RWPE1 (cell line): ENCODE results near the gene OIT3.
"Not testable (repeated sequence)": the region's sequence is repeated elsewhere in the genome, so short reads cannot be mapped to it uniquely, and the experiment has no call there.

Experiments
- CTCF ChIA-PET: fragments of 350-600 bp; sonication (Branson Sonifier 250); formaldehyde crosslinking; extraction: SDS; loops from one replicate; lab custom pipeline; 2021; lab: Yijun Ruan, JAX
- POLR2A ChIA-PET: fragments of 400-600 bp; formaldehyde crosslinking; extraction: SDS; loops from one replicate; lab custom pipeline; 2020; ENCODE audit warnings: antibody characterized with exemption; ENCODE audit not compliant: low non-redundant PET; lab: Yijun Ruan, JAX
- DNase-seq: peaks from one replicate; pipeline ENCODE4 v3.0.0; 2012; ENCODE audit warnings: low spot score
- H3K27ac ChIP-seq: fragments of 450-650 bp; 2 replicates; pipeline ENCODE4 v1.5.1; 2017
- TF ChIP-seq, protein P1 (sequence below): fragments of 450-650 bp; conservative IDR thresholded peaks from 2 replicates; pipeline ENCODE4 v1.5.1; 2017; ENCODE audit warnings: low read depth, mild to moderate bottlenecking

The OIT3 gene

DNA sequence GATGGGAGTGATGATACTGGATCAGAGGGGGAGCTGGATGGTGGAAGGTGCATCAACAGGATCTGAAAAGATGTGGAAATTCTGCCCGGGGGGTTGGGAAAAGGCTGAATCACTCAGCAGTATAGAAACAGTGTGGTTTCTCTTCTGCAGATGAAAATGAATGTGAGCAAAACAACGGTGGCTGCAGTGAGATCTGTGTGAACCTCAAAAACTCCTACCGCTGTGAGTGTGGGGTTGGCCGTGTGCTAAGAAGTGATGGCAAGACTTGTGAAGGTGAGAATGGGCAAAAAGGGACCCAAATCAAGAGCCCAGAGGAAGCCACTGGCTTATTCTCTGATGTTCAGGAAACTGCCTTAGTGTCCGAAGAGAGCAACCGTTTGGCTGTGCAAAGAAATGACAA lies 12.9 kb downstream of the OIT3 start:
- H3K27ac ChIP-seq, result no peak overlapping the region
- POLR2A ChIA-PET, result no interaction called here
- CTCF ChIA-PET, result no interaction called here
- TF ChIP-seq, protein P1, sequence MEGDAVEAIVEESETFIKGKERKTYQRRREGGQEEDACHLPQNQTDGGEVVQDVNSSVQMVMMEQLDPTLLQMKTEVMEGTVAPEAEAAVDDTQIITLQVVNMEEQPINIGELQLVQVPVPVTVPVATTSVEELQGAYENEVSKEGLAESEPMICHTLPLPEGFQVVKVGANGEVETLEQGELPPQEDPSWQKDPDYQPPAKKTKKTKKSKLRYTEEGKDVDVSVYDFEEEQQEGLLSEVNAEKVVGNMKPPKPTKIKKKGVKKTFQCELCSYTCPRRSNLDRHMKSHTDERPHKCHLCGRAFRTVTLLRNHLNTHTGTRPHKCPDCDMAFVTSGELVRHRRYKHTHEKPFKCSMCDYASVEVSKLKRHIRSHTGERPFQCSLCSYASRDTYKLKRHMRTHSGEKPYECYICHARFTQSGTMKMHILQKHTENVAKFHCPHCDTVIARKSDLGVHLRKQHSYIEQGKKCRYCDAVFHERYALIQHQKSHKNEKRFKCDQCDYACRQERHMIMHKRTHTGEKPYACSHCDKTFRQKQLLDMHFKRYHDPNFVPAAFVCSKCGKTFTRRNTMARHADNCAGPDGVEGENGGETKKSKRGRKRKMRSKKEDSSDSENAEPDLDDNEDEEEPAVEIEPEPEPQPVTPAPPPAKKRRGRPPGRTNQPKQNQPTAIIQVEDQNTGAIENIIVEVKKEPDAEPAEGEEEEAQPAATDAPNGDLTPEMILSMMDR, result no peak
- no peak for DNase-seq

DNA sequence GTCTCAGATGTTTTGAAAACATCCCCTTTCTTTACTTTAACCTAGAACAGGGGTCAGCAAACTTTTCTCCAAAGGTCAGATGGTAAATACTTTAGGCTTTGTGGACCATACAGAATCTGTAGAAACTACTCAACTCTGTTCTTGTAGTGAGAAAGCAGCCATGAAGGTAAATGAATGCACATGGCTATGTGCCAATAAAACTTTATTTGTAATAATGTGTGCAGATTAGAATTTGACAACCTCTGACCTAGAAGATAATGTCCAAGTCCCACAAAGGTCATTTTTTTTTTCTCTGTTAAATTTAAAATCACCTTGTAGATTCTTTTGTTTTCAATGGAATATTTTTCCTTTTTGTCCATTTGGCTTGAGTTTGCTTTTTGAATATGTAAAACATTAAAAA lies 17.2 kb downstream of the OIT3 start:
- no peak overlapping the region for H3K27ac ChIP-seq
- ChIA-PET CTCF (no interaction called here), POLR2A (no interaction called here)
- TF ChIP-seq, protein P1, result no peak
- DNase-seq, result no peak

DNA sequence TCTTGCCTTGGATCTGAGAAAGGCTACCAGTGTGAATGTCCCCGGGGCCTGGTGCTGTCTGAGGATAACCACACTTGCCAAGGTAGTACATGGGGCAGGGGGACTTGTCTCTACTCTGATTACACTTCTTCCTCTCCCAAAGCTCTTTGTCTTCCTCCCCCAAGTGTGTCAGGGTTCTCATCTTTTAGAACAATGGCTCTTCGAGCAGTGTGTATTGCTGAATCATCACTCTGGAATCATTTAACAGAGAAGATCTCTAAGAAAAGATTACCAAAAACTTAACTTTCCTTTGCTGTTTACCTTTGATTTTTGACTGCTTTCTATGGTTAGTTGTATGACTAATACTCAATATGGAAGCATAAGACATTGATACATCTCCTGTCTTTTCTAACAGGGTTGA lies 18.2 kb downstream of the OIT3 start:
- TF ChIP-seq, protein P1, result no peak
- POLR2A ChIA-PET, result no interaction called here
- H3K27ac ChIP-seq, result no peak overlapping the region
- CTCF ChIA-PET, result interaction anchor here (0.7 kb wide), 1 partner anchor 29 kb away, joined by 4 read pairs; no protein-coding TSS in a partner anchor
- DNase-seq, result no peak

DNA sequence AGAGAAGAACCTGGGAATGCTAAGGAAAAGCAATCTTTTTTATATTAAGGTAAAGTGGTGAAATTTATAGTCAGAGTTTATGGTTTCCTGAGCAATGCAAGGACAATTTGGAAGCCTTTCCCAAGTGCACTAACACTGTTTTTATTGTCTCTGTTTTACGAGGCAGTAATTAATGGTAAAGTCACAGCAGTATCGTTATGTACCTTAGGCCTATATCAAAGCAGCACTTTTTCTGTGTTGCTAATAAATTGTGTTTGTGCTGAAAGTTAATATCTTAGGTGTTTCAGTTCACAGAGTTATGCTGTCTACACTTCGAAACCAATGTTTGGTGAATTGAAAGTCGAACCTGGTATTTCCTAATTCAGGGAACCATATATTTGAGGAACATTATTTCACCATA lies 19.2 kb downstream of the OIT3 start:
- ChIA-PET CTCF (interaction anchor here (0.7 kb wide), 2 partner anchors 9 to 13 kb away, joined by 3 read pairs; no protein-coding TSS in a partner anchor), POLR2A (no interaction called here)
- TF ChIP-seq, protein P1, result no peak

DNA sequence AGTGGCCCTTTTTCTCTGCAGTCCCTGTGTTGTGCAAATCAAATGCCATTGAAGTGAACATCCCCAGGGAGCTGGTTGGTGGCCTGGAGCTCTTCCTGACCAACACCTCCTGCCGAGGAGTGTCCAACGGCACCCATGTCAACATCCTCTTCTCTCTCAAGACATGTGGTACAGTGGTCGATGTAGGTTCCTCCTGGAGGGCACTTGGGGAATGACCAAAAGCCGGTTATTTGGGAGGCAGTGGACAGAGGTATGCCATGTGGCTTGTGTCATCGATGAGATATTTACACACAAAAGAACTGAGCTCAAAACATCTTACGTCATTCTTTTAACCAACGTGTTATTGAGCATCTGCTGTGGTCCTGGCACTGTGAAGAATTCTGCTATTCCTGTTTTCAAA lies 19.7 kb downstream of the OIT3 start:
- no peak for DNase-seq
- CTCF ChIA-PET, result interaction anchor here (0.7 kb wide), 2 partner anchors 10 to 12 kb away, joined by 3 read pairs; no protein-coding TSS in a partner anchor
- POLR2A ChIA-PET, result no interaction called here
- H3K27ac ChIP-seq, result no peak overlapping the region
- TF ChIP-seq, protein P1, result no peak

More for the DNA sequence above, 19.2 kb downstream of the OIT3 start:
- DNase-seq, result no peak
- no peak overlapping the region for H3K27ac ChIP-seq

DNA sequence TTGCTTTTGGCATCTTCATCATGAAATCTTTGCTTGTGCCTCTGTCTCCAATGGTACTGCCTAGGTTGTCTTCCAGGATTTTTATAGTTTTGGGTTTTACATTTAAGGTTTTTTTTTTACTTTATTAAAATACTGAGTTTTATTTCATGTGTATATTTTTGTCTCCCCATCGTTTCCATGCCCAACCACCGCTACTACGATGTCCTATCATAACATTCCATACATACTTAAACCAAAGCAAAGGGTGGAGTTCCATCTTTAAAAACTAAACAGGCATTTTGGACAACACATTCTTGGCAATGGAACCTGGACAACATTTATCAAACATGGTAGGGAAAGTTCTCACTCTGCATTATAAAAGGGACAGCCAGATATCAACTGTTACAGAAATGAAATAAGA lies 23.7 kb downstream of the OIT3 start:
- DNase-seq, POLR2A ChIA-PET, H3K27ac ChIP-seq: not testable (repeated sequence)
- CTCF ChIA-PET, result interaction anchor here (0.6 kb wide), 1 partner anchor 8 kb away, joined by 3 read pairs; no protein-coding TSS in a partner anchor

DNA sequence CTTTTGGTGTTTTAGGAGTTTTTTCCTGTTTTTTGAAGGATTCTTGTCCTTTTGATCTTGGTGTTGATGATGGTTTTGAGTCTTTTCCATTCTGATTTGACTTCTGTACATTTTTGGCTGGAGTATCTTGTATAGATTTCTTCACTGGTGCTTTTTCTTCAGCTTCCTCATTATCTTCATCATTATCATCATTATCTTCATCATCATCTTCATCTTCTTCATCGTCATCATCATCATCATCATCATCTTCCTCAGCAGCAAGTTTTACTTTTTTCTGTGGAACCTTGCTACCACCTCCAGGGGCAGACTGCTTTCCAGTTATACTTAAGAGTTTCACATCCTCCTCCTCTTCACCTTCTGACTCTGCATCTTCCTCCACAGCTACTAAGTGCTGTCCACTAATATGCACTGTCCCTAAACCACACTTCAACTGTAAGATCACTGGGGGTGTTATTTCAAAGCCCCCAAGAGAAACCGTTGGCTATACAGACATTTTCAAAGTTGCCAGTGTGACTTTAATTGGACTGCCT lies 24.3 kb downstream of the OIT3 start:
- CTCF ChIA-PET, POLR2A ChIA-PET, DNase-seq, H3K27ac ChIP-seq: not testable (repeated sequence)
